GOT3 (cell line): ENCODE measurements around the gene WFDC1.

Experiments
- DNase-seq: peaks from one replicate; lab custom pipeline; 2025; ENCODE audit warnings: mixed read lengths; lab: John Stamatoyannopoulos, UW

WFDC1 gene

GRCh38 chr16:84378099-84378498 is 83.4 kb downstream of the WFDC1 start:
- DNase-seq, result no peak

GRCh38 chr16:84378567-84378966 is 83.9 kb downstream of the WFDC1 start:
- DNase-seq, result no peak

- DNase-seq, result no peak
Observed at GRCh38 chr16:84379008-84379708, 84.5 kb downstream of the WFDC1 start.
